Thyroid gland (tissue), 4 donors: Measurements from ENCODE around the gene ZNF133.

ENCODE experiments used
- POLR2A ChIP-seq, 2 donors: fragments of 450-650 bp; IDR thresholded peaks; one replicate each; pipeline ENCODE4 v1.6.1; 2017; ENCODE audit warnings: antibody characterized with exemption in 2 of 2, mild to moderate bottlenecking in 2 of 2, moderate library complexity in 1 of 2
- TF ChIP-seq, protein P1 (sequence below), 6 experiments: fragments of 200-600 bp in 3 of 6; fragments of 450-650 bp in 3 of 6; sonication (generic) in 3 of 6; IDR thresholded peaks; one replicate each; pipeline ENCODE4 v1.5.1; 2016 to 2019; ENCODE audit warnings: antibody characterized with exemption in 6 of 6, mild to moderate bottlenecking in 2 of 6, inconsistent platforms in 1 of 6, moderate library complexity in 1 of 6

DNA sequence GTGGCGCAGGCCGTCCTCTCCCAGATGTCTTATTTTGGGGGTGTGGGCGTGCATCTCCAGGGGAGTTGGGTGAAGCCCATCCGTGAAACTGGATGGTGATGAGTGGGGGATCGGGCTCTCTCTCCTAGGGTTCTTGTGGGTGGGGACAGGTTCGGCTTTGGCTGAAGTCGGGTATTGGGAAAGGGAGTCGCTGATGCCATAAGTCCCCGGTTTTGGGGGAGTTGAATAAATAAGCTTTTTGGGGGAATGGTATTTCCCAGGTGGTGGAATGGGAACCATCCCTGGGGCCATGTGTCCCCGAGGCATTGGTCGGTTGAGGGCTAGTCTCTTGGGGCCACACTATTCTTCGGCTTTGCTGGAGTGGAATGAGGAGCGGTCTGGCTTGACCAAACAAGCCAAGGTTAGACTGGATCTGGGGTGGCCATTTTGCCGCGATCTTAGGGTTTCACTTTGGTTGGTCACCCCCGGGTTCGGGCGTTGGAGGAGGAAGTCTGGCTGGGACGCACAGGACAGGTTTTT lies 481 bp downstream of the ZNF133 start:
- TF ChIP-seq, protein P1, sequence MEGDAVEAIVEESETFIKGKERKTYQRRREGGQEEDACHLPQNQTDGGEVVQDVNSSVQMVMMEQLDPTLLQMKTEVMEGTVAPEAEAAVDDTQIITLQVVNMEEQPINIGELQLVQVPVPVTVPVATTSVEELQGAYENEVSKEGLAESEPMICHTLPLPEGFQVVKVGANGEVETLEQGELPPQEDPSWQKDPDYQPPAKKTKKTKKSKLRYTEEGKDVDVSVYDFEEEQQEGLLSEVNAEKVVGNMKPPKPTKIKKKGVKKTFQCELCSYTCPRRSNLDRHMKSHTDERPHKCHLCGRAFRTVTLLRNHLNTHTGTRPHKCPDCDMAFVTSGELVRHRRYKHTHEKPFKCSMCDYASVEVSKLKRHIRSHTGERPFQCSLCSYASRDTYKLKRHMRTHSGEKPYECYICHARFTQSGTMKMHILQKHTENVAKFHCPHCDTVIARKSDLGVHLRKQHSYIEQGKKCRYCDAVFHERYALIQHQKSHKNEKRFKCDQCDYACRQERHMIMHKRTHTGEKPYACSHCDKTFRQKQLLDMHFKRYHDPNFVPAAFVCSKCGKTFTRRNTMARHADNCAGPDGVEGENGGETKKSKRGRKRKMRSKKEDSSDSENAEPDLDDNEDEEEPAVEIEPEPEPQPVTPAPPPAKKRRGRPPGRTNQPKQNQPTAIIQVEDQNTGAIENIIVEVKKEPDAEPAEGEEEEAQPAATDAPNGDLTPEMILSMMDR (IDR thresholded peaks at IDR 0.05): no peak
- TF ChIP-seq POLR2A (IDR thresholded peaks at IDR 0.05): no peak
